Measurements from ENCODE around the gene REPIN1.

DNA sequence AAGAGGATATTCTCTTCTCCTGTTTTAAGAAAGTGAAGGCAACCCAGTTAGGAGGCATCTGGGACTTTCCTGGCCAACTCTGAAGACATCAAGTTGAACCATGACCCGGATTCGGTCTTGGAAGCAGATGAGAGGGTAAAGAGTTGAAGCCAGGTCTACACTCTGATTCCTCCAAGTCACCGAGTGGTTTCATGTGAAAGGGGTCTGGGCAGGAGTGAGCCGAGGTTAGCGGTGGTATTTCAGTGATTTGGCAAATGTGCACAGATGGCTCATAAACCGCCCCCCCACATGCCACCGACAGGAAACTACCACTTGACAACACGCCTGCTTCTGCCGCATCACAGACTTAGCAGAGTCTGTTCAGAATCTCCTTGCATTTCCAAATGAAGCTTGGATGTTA lies 11.4 kb upstream of the REPIN1 start:
- TF ChIP-seq, protein P1, sequence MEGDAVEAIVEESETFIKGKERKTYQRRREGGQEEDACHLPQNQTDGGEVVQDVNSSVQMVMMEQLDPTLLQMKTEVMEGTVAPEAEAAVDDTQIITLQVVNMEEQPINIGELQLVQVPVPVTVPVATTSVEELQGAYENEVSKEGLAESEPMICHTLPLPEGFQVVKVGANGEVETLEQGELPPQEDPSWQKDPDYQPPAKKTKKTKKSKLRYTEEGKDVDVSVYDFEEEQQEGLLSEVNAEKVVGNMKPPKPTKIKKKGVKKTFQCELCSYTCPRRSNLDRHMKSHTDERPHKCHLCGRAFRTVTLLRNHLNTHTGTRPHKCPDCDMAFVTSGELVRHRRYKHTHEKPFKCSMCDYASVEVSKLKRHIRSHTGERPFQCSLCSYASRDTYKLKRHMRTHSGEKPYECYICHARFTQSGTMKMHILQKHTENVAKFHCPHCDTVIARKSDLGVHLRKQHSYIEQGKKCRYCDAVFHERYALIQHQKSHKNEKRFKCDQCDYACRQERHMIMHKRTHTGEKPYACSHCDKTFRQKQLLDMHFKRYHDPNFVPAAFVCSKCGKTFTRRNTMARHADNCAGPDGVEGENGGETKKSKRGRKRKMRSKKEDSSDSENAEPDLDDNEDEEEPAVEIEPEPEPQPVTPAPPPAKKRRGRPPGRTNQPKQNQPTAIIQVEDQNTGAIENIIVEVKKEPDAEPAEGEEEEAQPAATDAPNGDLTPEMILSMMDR (IDR thresholded peaks at IDR 0.05) = no peak
- TF ChIP-seq POLR2A (IDR thresholded peaks at IDR 0.05) = no peak
